ENCODE measurements around the gene CCNK.

DNA sequence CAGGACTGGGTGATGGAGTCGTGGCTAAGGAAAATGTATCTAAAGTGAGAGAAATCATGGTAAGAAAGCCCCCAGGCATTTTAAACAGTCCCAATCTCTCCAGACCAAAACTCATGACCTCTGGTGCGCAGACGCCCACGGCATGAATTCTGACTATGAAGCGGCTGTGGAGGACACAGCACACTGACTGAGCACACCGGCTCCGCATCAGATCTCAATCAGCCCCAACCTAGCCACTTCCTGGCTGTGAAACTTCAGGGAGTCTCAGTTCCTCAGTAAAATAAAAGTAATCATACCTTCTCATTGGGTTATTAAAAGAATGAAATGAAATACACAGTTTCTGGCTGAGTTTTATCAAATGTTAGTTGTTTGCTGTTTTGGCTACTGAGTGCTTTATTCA lies 39.3 kb upstream of the CCNK start:
- TF ChIP-seq CTCF (IDR thresholded peaks at IDR 0.05) (no peak), POLR2A (IDR thresholded peaks at IDR 0.05) (no peak)
